ENCODE measurements around the gene CARMIL1.

CARMIL1 gene

GRCh38 chr6:25351485-25351884, 72.3 kb downstream of the CARMIL1 start:
- in situ Hi-C loops (cut with MboI; ENCODE audit: low sequenced_read_pairs, unreplicated experiment) = no loop called here
- TF ChIP-seq CTCF (IDR thresholded peaks at IDR 0.05; ENCODE audit: borderline replicate concordance, control extremely low read depth, extremely low read depth, insufficient read depth, missing control alignments) = no peak
- no peak for DNase-seq (ENCODE audit: low spot score)

- DNase-seq (ENCODE audit: low spot score) = no peak
- TF ChIP-seq CTCF (IDR thresholded peaks at IDR 0.05; ENCODE audit: borderline replicate concordance, control extremely low read depth, extremely low read depth, insufficient read depth, missing control alignments) = no peak
Observed at GRCh38 chr6:25352285-25352684, 73.1 kb downstream of the CARMIL1 start.

GRCh38 chr6:25354078-25354932, 75.1 kb downstream of the CARMIL1 start:
- no peak for TF ChIP-seq CTCF (IDR thresholded peaks at IDR 0.05; ENCODE audit: borderline replicate concordance, control extremely low read depth, extremely low read depth, insufficient read depth, missing control alignments)
- in situ Hi-C loops (cut with MboI; ENCODE audit: low sequenced_read_pairs, unreplicated experiment) = no loop called here
- DNase-seq (ENCODE audit: low spot score) = no peak

More at GRCh38 chr6:25352285-25352684, 73.1 kb downstream of the CARMIL1 start:
- in situ Hi-C loops (cut with MboI; ENCODE audit: low sequenced_read_pairs, unreplicated experiment) = no loop called here

- in situ Hi-C loops (cut with MboI; ENCODE audit: low sequenced_read_pairs, unreplicated experiment) = no loop called here
- no peak for TF ChIP-seq CTCF (IDR thresholded peaks at IDR 0.05; ENCODE audit: borderline replicate concordance, control extremely low read depth, extremely low read depth, insufficient read depth, missing control alignments)
- DNase-seq (ENCODE audit: low spot score) = no peak
Observed at GRCh38 chr6:25359191-25359861, 80.2 kb downstream of the CARMIL1 start.

GRCh38 chr6:25359891-25360290, 80.7 kb downstream of the CARMIL1 start:
- in situ Hi-C loops (cut with MboI; ENCODE audit: low sequenced_read_pairs, unreplicated experiment) = no loop called here
- no peak for DNase-seq (ENCODE audit: low spot score)
- TF ChIP-seq CTCF (IDR thresholded peaks at IDR 0.05; ENCODE audit: borderline replicate concordance, control extremely low read depth, extremely low read depth, insufficient read depth, missing control alignments) = no peak

GRCh38 chr6:25360621-25361020, 81.4 kb downstream of the CARMIL1 start:
- in situ Hi-C loops (cut with MboI; ENCODE audit: low sequenced_read_pairs, unreplicated experiment) = no loop called here
- DNase-seq (ENCODE audit: low spot score) = no peak
- TF ChIP-seq CTCF (IDR thresholded peaks at IDR 0.05; ENCODE audit: borderline replicate concordance, control extremely low read depth, extremely low read depth, insufficient read depth, missing control alignments) = no peak

Data from GM13976 (cell line).